BE2C (cell line): ENCODE data around the gene ASB3.

Source experiments
- DNase-seq: peaks from one replicate; pipeline ENCODE4 v3.0.0-alpha.2; 2020
- H3K27me3 ChIP-seq: fragments of 250-450 bp; sonication (Bioruptor Pico); 2 replicates; pipeline ENCODE4 v1.5.1; 2020; ENCODE audit warnings: mild to moderate bottlenecking
- H3K36me3 ChIP-seq: fragments of 250-450 bp; sonication (Bioruptor Pico); 2 replicates; pipeline ENCODE4 v1.5.1; 2020; ENCODE audit warnings: mild to moderate bottlenecking
- H3K4me1 ChIP-seq: fragments of 250-450 bp; sonication (Bioruptor Pico); 2 replicates; pipeline ENCODE4 v1.5.1; 2020
- H3K4me3 ChIP-seq: 2 replicates; pipeline ENCODE4 v1.5.1; 2011; ENCODE audit warnings: low read depth, low read length
- H3K9me3 ChIP-seq: fragments of 250-450 bp; sonication (Bioruptor Pico); 2 replicates; pipeline ENCODE4 v1.5.1; 2020
- CTCF ChIP-seq: IDR thresholded peaks from 2 replicates; pipeline ENCODE4 v1.5.1; 2012; ENCODE audit warnings: mild to moderate bottlenecking, low read depth, low read length

The ASB3 gene

GRCh38 chr2:53632126-53632460 is 154.7 kb downstream of the ASB3 start:
- H3K9me3 ChIP-seq: no peaks in the 10 kb centered on the region
- no peak for DNase-seq
- no peaks in the 10 kb centered on the region for H3K27me3 ChIP-seq
- H3K36me3 ChIP-seq: no peaks in the 10 kb centered on the region
- no peak for TF ChIP-seq CTCF
- H3K4me3 ChIP-seq: no peak overlapping the region
- no peaks in the 10 kb centered on the region for H3K4me1 ChIP-seq

- H3K9me3 ChIP-seq: no peaks in the 10 kb centered on the region
- no peaks in the 10 kb centered on the region for H3K4me1 ChIP-seq
- TF ChIP-seq CTCF: no peak
- no peak overlapping the region for H3K4me3 ChIP-seq
- no peak for DNase-seq
- H3K27me3 ChIP-seq: no peaks in the 10 kb centered on the region
- H3K36me3 ChIP-seq: no peaks in the 10 kb centered on the region
Measured at GRCh38 chr2:53631313-53632125, 155.2 kb downstream of the ASB3 start.

DNA sequence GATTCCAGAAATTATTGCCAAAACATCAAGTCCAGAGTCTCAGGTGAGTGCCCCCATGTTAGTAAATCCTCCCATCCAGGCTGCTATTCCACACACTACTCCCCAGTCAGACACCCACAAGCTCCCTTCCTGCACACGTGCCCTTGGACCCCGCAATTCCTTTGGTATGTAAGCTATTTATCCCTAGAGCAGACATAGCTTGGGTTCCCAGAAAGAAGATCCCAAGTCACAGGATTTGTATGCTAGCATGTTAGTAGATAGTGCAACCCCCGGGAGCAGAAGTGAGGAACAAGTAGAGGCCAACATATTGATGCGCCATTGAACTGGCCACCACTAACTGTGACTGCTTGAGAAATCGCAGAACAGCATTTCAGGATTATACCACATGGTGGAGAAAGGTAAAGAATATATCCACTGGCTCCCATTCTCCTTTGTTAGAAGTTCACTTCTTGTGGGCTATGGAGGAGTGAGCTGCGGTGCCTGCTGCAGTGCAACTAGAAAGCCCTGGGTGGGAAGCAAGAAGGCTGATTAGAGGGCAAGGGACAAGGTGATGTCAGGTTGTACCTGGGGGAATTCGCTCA is 156.6 kb downstream of the ASB3 start:
- Histone ChIP-seq H3K4me3 (no peak overlapping the region), H3K9me3 (no peaks in the 10 kb centered on the region), H3K27me3 (no peaks in the 10 kb centered on the region), H3K36me3 (no peaks in the 10 kb centered on the region), H3K4me1 (no peaks in the 10 kb centered on the region)
- DNase-seq: no peak
- no peak for TF ChIP-seq CTCF

DNA sequence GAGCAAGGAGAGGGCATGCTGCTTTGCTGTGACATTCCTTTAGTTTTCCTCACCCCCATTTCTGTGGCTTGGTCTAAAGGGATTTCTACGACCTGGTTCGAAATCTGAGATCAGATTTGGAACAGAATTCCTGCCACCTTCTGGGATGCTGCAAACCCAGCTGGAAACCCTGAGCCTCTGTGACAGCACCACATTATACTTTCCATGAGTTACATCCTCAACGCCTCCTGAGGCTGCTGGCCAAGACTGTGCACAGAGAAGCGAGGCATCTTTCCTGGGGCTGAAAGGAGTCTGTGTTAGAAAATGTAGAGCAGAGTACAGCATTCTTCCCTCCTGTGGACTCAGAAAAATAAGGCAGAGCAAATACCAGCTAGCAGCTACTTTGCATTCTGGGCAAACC is 157.3 kb downstream of the ASB3 start:
- Histone ChIP-seq H3K4me3 (no peak overlapping the region), H3K36me3 (no peaks in the 10 kb centered on the region), H3K27me3 (no peaks in the 10 kb centered on the region), H3K9me3 (no peaks in the 10 kb centered on the region), H3K4me1 (no peaks in the 10 kb centered on the region)
- DNase-seq: no peak
- TF ChIP-seq CTCF: no peak

DNA sequence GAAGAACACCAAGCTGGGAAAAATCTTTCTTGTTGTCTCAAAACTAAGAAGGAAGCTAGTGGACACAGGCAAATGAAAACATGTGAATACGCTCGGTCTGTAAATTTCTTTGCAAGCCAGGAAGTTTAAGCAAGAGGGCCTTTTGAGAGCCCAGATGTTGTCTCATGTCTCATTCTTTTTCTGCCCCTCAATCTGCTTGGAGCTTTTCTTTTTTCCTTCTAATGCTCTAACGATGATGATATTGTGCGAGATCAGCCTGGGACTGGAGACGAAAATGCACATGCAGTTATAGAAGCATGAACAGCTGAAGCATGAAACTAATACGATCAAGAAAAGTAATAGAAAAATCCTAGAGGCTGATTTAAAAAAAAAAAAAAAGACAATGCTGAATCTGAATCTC is 157.8 kb downstream of the ASB3 start:
- H3K4me1 ChIP-seq: no peaks in the 10 kb centered on the region
- H3K9me3 ChIP-seq: no peaks in the 10 kb centered on the region
- TF ChIP-seq CTCF: no peak
- no peaks in the 10 kb centered on the region for H3K36me3 ChIP-seq
- H3K27me3 ChIP-seq: no peaks in the 10 kb centered on the region
- no peak overlapping the region for H3K4me3 ChIP-seq
- no peak for DNase-seq

DNA sequence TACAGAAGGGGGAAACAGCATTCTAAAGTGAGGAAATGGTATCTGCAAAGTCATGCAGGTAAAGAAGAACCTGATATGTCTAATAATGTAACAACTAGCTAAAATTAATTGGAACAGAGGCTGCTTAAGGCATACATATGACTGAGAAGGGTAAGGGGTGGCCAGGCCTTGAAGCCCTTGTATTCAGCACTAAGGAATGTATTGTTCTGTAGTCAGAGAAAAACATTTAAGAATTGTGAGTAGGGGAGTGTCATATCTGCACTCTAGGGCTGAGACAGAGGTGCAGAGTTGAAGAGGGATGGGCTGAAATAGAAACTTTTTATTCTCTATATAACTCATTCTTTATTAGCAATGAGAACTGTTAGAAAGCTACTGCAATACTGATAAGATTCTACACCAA is 164.6 kb downstream of the ASB3 start:
- Histone ChIP-seq H3K4me1 (no peaks in the 10 kb centered on the region), H3K9me3 (no peaks in the 10 kb centered on the region), H3K4me3 (no peak overlapping the region), H3K27me3 (no peaks in the 10 kb centered on the region), H3K36me3 (no peaks in the 10 kb centered on the region)
- no peak for TF ChIP-seq CTCF
- DNase-seq: no peak
